CD4-positive, alpha-beta T cell treated with Interleukin-6 for 4 hours (primary cell): ENCODE data around the gene ADAM22.
"Not testable (repeated sequence)": the region's sequence is repeated elsewhere in the genome, so short reads cannot be mapped to it uniquely, and the experiment has no call there.

Experiments
- DNase-seq: peaks from one replicate; pipeline ENCODE4 v3.0.0-alpha.2; 2020; ENCODE audit warnings: mixed read lengths

The ADAM22 gene

GRCh38 chr7:87933953-87934698, at the start of gene ADAM22:
TSS of gene ADAM22 (plus strand) at chr7:87934251. CDS start at chr7:87934466, 215 bp downstream.
- DNase-seq = peak; percentile 87

- DNase-seq = no peak
Observed at GRCh38 chr7:87885018-87885417, 49.0 kb upstream of the ADAM22 start.

GRCh38 chr7:87886875-87887274, 47.2 kb upstream of the ADAM22 start:
- DNase-seq = no peak

- no peak for DNase-seq
Observed at GRCh38 chr7:87895363-87895762, 38.7 kb upstream of the ADAM22 start.

GRCh38 chr7:87899255-87899654, 34.8 kb upstream of the ADAM22 start:
- no peak for DNase-seq

GRCh38 chr7:87907136-87907906, 26.7 kb upstream of the ADAM22 start:
- not testable (repeated sequence) for DNase-seq

- DNase-seq = not testable (repeated sequence)
Observed at GRCh38 chr7:87908814-87909213, 25.2 kb upstream of the ADAM22 start.

- DNase-seq = no peak
Observed at GRCh38 chr7:87912121-87912520, 21.9 kb upstream of the ADAM22 start.

GRCh38 chr7:87918740-87919139, 15.3 kb upstream of the ADAM22 start:
- no peak for DNase-seq

- DNase-seq = no peak
Observed at GRCh38 chr7:87919875-87920274, 14.2 kb upstream of the ADAM22 start.

GRCh38 chr7:87920578-87920977, 13.5 kb upstream of the ADAM22 start:
- no peak for DNase-seq

- not testable (repeated sequence) for DNase-seq
Observed at GRCh38 chr7:87922759-87923395, 11.2 kb upstream of the ADAM22 start.

GRCh38 chr7:87926581-87927461, 7.2 kb upstream of the ADAM22 start:
- no peak for DNase-seq

- DNase-seq = no peak
Observed at GRCh38 chr7:87933605-87933952, 472 bp upstream of the ADAM22 start.

GRCh38 chr7:87934699-87935383, 790 bp downstream of the ADAM22 start:
- DNase-seq = peak; percentile 35

- DNase-seq = no peak
Observed at GRCh38 chr7:87935384-87935706, 1.3 kb downstream of the ADAM22 start.

- no peak for DNase-seq
Observed at GRCh38 chr7:87941138-87941537, 7.1 kb downstream of the ADAM22 start.

- no peak for DNase-seq
Observed at GRCh38 chr7:87944547-87944946, 10.5 kb downstream of the ADAM22 start.

- DNase-seq = not testable (repeated sequence)
Observed at GRCh38 chr7:87945926-87946325, 11.9 kb downstream of the ADAM22 start.

- DNase-seq = no peak
Observed at GRCh38 chr7:87948371-87948770, 14.3 kb downstream of the ADAM22 start.

- no peak for DNase-seq
Observed at GRCh38 chr7:87959336-87959735, 25.3 kb downstream of the ADAM22 start.

- no peak for DNase-seq
Observed at GRCh38 chr7:87960239-87960638, 26.2 kb downstream of the ADAM22 start.
